Midbrain (tissue), 1 donor: ENCODE results near the gene ATG101.
A peak's percentile ranks its signal among the peaks of the same experiment; 100 is the strongest.

ENCODE experiments used
- DNase-seq: peaks from one replicate; lab custom pipeline; 2025; lab: John Stamatoyannopoulos, UW

ATG101 gene

GRCh38 chr12:52069327-52070184 is at the start of gene ATG101:
Gene ATG101 (plus strand): TSS chr12:52069978. CDS start chr12:52073651, 3,673 bp downstream.
- peak; percentile 93 for DNase-seq

GRCh38 chr12:52020539-52021336 is 49.0 kb upstream of the ATG101 start:
- DNase-seq = no peak

GRCh38 chr12:52022841-52023181 is 47.0 kb upstream of the ATG101 start:
- no peak for DNase-seq

GRCh38 chr12:52023182-52023975 is 46.4 kb upstream of the ATG101 start:
- DNase-seq = peak; percentile 73

- no peak for DNase-seq
These were observed 45.6 kb upstream of the ATG101 start for GRCh38 chr12:52023976-52024688.

GRCh38 chr12:52024845-52025230 is 44.9 kb upstream of the ATG101 start:
- no peak for DNase-seq

- DNase-seq = no peak
These were observed 43.5 kb upstream of the ATG101 start for GRCh38 chr12:52026263-52026662.

- no peak for DNase-seq
These were observed 42.5 kb upstream of the ATG101 start for GRCh38 chr12:52027085-52027843.

GRCh38 chr12:52029685-52030084 is 40.1 kb upstream of the ATG101 start:
- no peak for DNase-seq

- peak; percentile 72 for DNase-seq
These were observed 37.4 kb upstream of the ATG101 start for GRCh38 chr12:52032446-52032803.

GRCh38 chr12:52032804-52033445 is 36.9 kb upstream of the ATG101 start:
- peak; percentile 95 for DNase-seq

- no peak for DNase-seq
These were observed 36.2 kb upstream of the ATG101 start for GRCh38 chr12:52033446-52034140.

- DNase-seq = no peak
These were observed 34.6 kb upstream of the ATG101 start for GRCh38 chr12:52035190-52035589.

GRCh38 chr12:52035926-52036325 is 33.9 kb upstream of the ATG101 start:
- DNase-seq = no peak

- DNase-seq = peak; percentile 76
These were observed 33.1 kb upstream of the ATG101 start for GRCh38 chr12:52036587-52037171.

GRCh38 chr12:52037248-52037861 is 32.4 kb upstream of the ATG101 start:
- DNase-seq = peak; percentile 27

- DNase-seq = no peak
These were observed 31.3 kb upstream of the ATG101 start for GRCh38 chr12:52038447-52038846.

- no peak for DNase-seq
These were observed 28.7 kb upstream of the ATG101 start for GRCh38 chr12:52041035-52041434.

GRCh38 chr12:52041695-52042123 is 28.1 kb upstream of the ATG101 start:
- DNase-seq = no peak
